Measurements from ENCODE around the gene ARHGEF3.

The ARHGEF3 gene

GRCh38 chr3:56822501-56822900 lies 20.8 kb upstream of the ARHGEF3 start:
- DNase-seq, result no peak

DNA sequence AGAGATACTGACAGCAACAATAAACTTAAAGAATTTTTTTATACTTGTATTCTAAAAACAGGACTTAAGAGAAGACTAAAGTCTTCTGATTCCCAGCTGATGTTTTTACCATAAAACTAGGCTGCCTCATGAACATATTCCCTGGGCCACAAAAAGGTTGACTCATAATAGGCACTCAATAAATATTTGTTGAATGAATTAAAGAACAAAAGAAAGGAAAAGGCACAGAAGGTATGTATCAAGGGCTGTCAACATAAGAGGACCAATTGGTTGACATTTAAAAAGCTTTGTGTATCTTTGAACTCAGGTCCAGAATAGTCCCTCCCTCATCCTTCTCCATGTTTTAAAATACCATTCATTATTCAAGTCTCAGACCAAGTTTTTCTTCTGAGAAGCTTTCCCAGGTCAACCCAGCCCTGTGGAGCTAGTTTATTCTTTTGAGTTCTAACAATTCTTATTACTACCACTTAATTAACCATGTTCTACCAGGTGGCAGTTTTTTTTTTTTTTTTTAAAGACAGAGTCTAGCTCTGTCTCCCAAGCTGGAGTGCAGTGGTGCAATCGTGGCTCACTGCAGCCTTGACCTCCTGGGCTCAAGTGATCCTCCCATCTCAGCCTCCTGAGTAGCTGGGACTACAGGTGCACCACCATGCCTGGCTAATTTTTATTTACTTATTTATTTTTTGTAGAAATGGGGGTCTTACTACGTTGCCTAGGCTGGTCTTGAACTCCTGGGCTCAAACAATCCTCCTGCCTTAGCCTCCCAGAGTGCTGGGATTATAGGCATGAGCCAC lies 17.5 kb upstream of the ARHGEF3 start:
- no peak for DNase-seq

- no peak for DNase-seq
Observed at GRCh38 chr3:56818156-56818985, 16.6 kb upstream of the ARHGEF3 start.

DNA sequence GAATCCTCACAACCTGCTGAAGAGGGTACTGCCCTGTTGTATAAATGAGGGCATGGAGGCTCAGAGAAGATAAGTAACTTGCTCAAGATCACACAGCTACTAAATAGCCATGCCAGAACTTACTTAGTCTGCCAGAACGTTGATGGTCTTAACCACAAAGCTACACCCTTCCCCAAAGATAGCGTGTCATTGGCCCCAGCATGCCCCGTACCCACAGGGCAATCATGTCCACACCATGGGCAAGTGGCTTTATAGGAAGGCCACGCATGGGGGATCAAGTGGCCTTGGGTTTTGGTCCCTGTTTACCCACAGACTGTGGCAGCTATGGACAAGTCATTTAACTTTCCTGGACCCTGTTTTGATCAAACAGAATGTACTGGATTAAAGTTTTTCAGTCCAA lies 15.9 kb upstream of the ARHGEF3 start:
- no peak for DNase-seq

DNA sequence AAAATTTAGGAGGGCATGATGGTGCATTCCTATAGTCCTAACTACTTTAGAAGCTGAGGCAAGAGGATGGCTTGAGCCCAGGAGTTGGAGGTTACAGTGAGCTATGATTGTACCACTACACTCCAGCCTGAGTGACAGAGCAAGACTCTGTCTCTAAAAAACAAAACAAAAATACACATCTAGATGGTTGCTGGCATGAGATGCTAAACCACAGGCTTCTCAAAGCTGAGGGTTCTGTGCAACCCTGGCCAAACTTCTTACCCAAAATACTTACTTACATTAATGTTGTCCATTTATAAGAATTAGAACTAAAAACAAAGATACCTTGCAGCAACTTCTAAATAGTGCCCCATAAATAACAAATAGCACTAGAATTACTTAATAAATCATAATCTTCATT lies 14.3 kb upstream of the ARHGEF3 start:
- no peak for DNase-seq

- DNase-seq, result no peak
Observed at GRCh38 chr3:56815589-56815988, 13.8 kb upstream of the ARHGEF3 start.

DNA sequence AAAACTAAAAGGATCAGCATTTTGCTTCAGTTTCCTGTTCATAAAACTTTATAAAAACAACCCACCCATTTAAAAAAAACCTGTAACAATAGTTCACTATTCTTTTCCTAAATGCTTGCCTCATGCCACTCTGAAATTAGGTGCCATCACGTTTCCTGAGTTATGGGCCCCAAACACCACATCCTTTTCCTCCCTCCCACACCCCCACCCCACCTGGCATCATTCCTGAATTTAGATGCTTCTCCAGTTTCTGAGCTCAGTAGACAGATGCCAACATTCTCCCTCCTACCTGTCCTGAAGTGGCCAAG lies 11.9 kb upstream of the ARHGEF3 start:
- DNase-seq, result no peak

- DNase-seq, result peak; percentile 25
Observed at GRCh38 chr3:56812754-56813652, 11.3 kb upstream of the ARHGEF3 start.

GRCh38 chr3:56811546-56812202 lies 9.9 kb upstream of the ARHGEF3 start:
- no peak for DNase-seq

DNA sequence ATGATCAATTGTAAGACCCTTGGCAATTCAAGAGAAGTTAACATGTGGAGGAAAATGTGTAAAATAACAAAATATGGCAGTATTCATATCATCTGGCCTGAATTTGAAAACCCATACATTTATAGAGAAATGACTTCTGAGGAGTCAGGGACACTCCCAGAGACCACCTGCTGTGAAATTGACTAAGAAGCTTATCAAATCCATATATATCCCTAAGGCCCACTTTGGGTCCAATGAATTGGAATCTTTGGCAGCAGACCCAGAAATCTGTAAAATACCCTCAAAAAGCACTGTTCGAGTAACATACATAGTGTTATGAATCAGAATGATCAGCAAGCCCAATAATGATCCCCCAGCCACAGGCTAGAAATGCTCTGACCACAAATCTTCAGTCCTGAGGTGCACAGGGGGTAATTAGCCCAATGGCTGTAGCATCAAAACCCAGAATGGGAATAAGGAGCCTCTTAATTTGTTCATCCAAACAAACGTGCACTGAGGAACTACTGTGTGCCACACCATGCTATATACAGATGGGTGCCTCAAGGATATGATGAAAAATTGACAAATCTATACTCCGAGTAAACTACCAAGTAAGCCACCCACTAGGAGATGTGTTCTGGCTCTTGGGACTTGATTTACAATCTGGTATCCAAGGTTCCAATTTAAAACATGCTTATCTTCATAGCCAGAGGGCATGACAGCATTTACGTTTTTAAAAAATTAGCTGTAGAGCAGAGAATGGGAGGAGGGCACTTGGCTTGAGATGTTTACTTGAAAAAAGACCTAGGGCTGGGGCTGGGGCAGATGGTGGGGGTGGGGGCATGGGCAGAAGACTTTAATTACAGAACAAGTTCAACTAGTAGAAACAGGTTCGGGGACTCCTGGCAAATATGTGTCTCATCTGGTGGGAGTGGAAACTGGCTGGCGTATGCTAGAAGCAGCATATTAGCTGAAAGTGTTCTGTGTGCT lies 9.1 kb upstream of the ARHGEF3 start:
- DNase-seq, result no peak

GRCh38 chr3:56806407-56806806 lies 4.7 kb upstream of the ARHGEF3 start:
- no peak for DNase-seq

- DNase-seq, result no peak
Observed at GRCh38 chr3:56802790-56803189, 1.0 kb upstream of the ARHGEF3 start.

DNA sequence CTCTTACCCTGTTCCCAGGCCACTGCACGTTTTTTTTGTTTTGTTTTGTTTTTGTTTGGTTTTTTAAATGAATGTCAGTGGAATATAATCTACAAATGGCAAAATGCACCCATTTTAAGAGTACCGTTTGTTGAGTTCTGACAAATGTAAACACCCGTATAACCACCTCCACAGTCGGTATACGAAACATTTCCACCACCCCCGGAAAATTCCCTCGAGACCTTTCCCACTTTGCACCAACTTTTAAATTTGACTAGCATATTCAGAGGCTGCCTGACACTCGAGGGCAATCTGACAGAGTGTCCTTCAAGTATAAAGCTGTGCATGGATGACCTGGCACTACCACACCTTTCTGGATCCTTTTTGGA lies 613 bp upstream of the ARHGEF3 start:
- DNase-seq, result no peak

DNA sequence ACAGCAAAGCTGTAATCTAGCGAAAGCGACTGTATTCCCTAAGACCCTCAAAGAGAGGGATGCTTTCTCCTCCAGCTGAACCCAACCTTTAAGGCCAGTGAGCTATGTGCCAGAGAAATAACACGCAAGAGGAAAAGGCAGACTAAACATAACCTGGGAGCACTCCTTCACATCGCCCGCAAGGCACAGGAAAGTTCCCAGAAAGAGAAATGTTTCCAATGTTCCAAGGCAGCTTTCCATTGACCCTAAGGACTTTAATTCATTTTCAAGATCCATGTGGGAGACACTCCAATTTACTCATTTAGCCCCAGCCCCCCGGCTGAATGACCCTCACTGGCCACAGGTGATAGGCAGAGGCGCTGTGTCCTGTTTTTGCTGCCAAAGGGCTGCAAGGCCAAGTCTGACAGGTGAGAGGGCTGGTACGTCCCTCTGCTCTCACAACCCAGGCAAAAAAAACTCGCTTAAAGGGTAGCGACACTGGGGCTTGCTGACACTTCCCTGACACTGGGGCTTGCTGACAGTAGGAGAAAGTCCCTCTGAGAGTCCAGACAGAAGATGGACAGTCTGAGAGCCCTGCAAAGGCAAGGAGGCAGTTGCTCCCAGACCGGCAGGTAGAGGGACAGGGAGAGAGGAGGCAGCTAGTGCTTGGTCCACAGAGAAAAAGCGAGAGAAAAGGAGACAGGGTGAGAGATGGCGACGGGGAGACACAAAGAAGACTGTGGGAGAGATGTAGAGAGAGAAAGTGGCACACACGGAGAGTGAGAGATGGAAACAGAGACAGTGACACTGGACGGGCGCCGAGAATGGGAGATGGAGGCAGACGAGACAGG lies 702 bp downstream of the ARHGEF3 start:
- DNase-seq, result no peak

- DNase-seq, result no peak
Observed at GRCh38 chr3:56800130-56800831, 1.5 kb downstream of the ARHGEF3 start.

DNA sequence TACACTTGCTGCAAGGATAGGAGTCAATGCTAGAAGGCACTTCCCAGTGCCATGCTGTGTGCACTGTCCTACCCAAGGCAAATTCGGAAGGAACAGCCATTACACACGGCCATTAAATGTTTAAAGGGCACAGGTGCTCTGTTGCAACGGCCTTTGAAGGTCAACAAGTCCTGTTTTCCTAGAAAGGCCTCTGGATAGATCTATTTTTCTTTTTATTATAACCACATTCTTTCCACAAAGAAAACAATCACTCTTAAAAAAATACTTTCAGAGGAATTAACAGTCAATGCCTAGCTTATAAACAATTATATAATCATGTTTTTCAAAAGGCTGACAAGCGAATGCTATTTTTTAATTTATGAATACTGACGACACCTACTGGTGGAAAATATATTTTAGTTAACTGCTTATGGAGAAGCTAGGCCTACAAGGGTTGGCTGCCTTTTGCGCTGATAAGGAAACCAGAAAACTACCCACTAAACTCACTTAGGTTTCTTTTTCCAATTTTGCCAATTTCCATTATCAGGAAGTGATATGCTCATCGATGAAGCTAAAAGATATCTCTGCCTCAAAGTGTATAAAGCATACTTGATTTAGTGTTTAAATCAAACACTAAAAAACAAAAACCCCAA lies 2.4 kb downstream of the ARHGEF3 start:
- DNase-seq, result peak; percentile 54

GRCh38 chr3:56796996-56797395 lies 4.8 kb downstream of the ARHGEF3 start:
- DNase-seq, result no peak

DNA sequence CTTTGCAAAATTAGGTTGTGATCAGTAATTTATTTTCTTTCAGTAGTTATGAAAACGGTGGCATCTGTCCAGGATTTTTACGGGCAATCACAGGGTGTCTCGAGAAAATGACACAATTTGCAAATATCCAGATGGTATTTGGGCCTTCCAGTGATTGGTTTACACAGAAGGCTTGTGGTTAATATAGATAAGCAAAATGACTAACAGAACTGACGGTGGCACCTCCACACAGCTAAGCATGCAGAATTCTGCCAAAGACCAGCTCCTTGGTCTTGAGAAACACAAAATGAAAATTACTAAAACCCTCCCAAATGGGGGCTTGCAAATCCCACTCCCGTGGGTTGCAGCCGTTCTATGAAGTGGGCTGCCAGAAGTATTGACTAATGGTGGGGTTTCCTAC lies 5.5 kb downstream of the ARHGEF3 start:
- DNase-seq, result no peak

- no peak for DNase-seq
Observed at GRCh38 chr3:56795829-56796185, 5.9 kb downstream of the ARHGEF3 start.

All from fibroblast of upper back skin (primary cell).